ENCODE measurements around the gene LIX1.

DNA sequence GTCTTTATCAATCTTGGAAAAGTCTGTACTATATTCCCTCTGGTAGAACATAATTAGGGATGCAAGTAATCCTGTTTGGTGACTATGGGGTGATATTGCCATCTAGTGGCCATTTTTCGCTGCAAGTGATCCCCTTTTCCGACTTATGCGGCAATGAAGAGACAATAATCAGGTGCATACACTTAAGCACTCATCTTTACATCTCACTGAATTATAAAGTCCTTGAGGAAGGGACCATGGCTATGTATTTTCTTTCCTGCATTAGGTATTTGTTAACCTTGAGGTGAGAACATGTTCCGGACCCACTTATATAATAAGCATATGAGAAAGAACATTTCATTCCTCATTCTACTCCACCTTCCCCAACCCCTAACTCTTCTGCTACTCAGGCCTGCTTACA lies 19.6 kb upstream of the LIX1 start:
- TF ChIP-seq CTCF (IDR thresholded peaks at IDR 0.05; ENCODE audit: low read depth, low read length, poor library complexity, severe bottlenecking) (peak; percentile 94), EZH2phosphoT487 (IDR thresholded peaks at IDR 0.05; ENCODE audit: borderline replicate concordance, low read length) (no peak)
